HepG2 (cell line): Measurements from ENCODE around the gene NXPH4. TPM values are rescaled to one million over a fixed set of nuclear protein-coding genes. Genes with fewer than 3 reads are reported as not detected.

ENCODE experiments used
- HDAC2 ChIP-seq: sonication (generic); formaldehyde crosslinking; IDR thresholded peaks from 2 replicates; pipeline ENCODE4 v1.4.0; 2020; ENCODE audit warnings: missing genetic modification reagents
- HNRNPL ChIP-seq: fragments of 200-400 bp; formaldehyde crosslinking; IDR thresholded peaks from 2 replicates; pipeline ENCODE4 v1.6.1; 2017; ENCODE audit warnings: mild to moderate bottlenecking, low read depth, low read length
- IKZF1 ChIP-seq: fragments of 450-650 bp; IDR thresholded peaks from 2 replicates; pipeline ENCODE4 v1.7.1; 2016
- RNF2 ChIP-seq: fragments of 450-650 bp; conservative IDR thresholded peaks from 2 replicates; pipeline ENCODE4 v1.6.1; 2016; ENCODE audit warnings: low read depth
- SAP130 ChIP-seq: IDR thresholded peaks from 2 replicates; pipeline ENCODE4 v1.6.1; 2016; ENCODE audit warnings: low read depth
- SMC3 ChIP-seq: IDR thresholded peaks from 2 replicates; pipeline ENCODE4 v1.6.1; 2011; ENCODE audit warnings: low read length, improper control_type of control experiment
- ZNF318 ChIP-seq: sonication (generic); formaldehyde crosslinking; IDR thresholded peaks from 2 replicates; pipeline ENCODE4 v1.4.0; 2020; ENCODE audit warnings: mild to moderate bottlenecking, missing genetic modification reagents
- polyA plus RNA-seq, 8 experiments: library from polyadenylated mRNA; depleted of rRNA in 3 of 8; stranded (reverse) in 7 of 8; unstranded in 1 of 8; fragments of >200 nt; fragmentation: Illumina TruSeq in 4 of 8; extraction: Trizol in 4 of 8; gene quantifications; 2 replicates each; pipeline versions ENCODE4 v1.2.1 to v1.2.3, GENCODE V29; 2011 to 2016; ENCODE audit warnings: low read depth in 4 of 8, missing spikeins in 1 of 8, mixed read lengths in 1 of 8; ENCODE audit not compliant: insufficient read depth in 1 of 8
- total RNA-seq, 5 experiments: library from RNA; depleted of rRNA; stranded (reverse); fragments of >200 nt; fragmentation: Illumina TruSeq; extraction: Trizol; gene quantifications; 2 replicates each; pipeline ENCODE4 v1.2.3, GENCODE V29; 2016; ENCODE audit warnings: low read depth in 1 of 5

NXPH4 gene
- total and polyA plus RNA-seq, 2 of the 13 experiments (the other 11 are each of a cell fraction or from before 2014, with no cell fraction given), result 0.13 TPM; not detected in 1

DNA sequence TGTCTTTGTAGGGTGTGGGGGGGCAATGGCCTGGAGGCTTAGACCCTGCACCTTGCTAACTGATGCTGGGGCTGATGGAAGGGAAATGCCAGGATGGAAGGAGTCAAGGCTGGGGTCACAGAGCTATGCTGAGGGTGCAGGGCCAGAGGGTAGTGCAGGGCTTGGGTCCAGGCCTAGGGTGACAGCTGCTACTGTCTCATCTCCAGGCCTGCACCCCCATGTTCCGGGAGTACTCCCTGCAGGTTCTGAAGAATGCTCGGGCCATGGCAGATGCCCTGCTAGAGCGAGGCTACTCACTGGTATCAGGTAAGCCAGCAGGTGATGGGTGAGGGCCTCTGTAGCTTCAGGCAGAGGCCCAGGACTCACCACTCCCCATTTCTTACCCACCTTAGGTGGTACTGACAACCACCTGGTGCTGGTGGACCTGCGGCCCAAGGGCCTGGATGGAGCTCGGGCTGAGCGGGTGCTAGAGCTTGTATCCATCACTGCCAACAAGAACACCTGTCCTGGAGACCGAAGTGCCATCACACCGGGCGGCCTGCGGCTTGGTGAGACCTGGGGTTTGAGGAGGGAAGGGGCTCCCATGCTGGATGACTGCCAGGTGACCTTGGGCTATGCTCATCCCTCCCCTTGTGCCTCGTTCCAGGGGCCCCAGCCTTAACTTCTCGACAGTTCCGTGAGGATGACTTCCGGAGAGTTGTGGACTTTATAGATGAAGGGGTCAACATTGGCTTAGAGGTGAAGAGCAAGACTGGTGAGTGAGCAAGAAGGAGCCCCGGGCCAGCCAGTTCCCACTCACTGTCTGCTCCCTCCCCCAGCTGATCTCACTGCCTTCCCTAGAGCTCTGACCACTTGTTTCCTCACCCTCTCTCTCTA, 17.0 kb downstream of the NXPH4 start (continued):
- TF ChIP-seq HNRNPL, result peak; percentile 63; the same call in 1 of the 2 replicates
- TF ChIP-seq SAP130, result no peak
- no peak for TF ChIP-seq HDAC2 (CRISPR knock-in tag)
- no peak for TF ChIP-seq ZNF318 (CRISPR knock-in tag)
- TF ChIP-seq SMC3, result no peak
- TF ChIP-seq IKZF1, result no peak
- no peak for TF ChIP-seq RNF2
- TF ChIP-seq, all 625 proteins: peak for 7
